ENCODE results near the gene TRAF5. TPM values are rescaled to one million over a fixed set of nuclear protein-coding genes. Genes with fewer than 3 reads are reported as not detected.
"Not testable (repeated sequence)": the region's sequence is repeated elsewhere in the genome, so short reads cannot be mapped to it uniquely, and the experiment has no call there.

TRAF5 gene
- total RNA-seq, 6 experiments from 2014 or later = 0.59 to 3.6 (median 1.6) TPM

- Histone ChIP-seq H3K4me3 (no peak overlapping the region), H3K27me3 (no peaks in the 10 kb centered on the region), H3K27ac (no peak overlapping the region), H3K9me3 (no peaks in the 10 kb centered on the region), H3K4me1 (peaks cover 0 to 7% (median 0%) of the 10 kb centered on the region in 4 donors), H3K36me3 (peaks cover 0 to 3% (median 0%) of the 10 kb centered on the region in 4 donors)
- TF ChIP-seq POLR2A (IDR thresholded peaks at IDR 0.05) (no peak), CTCF (IDR thresholded peaks at IDR 0.05) (no peak)
- DNase-seq (no peak), ATAC-seq (no peak)
- WGBS (ENCODE audit: insufficient coverage, low coverage, low lambda C conversion rate, missing lambda C conversion rate) = 65% methylated on average over 2 of the region's 2 CpGs
- intact Hi-C loops (cut with DNase I) = no loop called here
Measured at GRCh38 chr1:211386921-211387320, 60.3 kb downstream of the TRAF5 start.

GRCh38 chr1:211390829-211391228 is 64.2 kb downstream of the TRAF5 start:
- WGBS (ENCODE audit: insufficient coverage, low coverage, low lambda C conversion rate, missing lambda C conversion rate) = 99% methylated on average over 7 of the region's 7 CpGs
- H3K27me3 ChIP-seq; H3K4me3 ChIP-seq; H3K27ac ChIP-seq; ATAC-seq; H3K9me3 ChIP-seq; intact Hi-C loops (cut with DNase I); H3K4me1 ChIP-seq; DNase-seq: not testable (repeated sequence)
- H3K36me3 ChIP-seq = peaks cover 0 to 13% (median 0%) of the 10 kb centered on the region in 4 donors

GRCh38 chr1:211393203-211393602 is 66.6 kb downstream of the TRAF5 start:
- WGBS (ENCODE audit: insufficient coverage, low coverage, low lambda C conversion rate, missing lambda C conversion rate) = 73% methylated on average over 1 of the region's 1 CpG
- intact Hi-C loops (cut with DNase I) = no loop called here
- H3K4me1 ChIP-seq = no peaks in the 10 kb centered on the region

GRCh38 chr1:211398266-211398930 is 71.8 kb downstream of the TRAF5 start:
- DNase-seq; H3K4me3 ChIP-seq; H3K9me3 ChIP-seq; H3K27ac ChIP-seq; intact Hi-C loops (cut with DNase I); H3K4me1 ChIP-seq; H3K27me3 ChIP-seq; ATAC-seq: not testable (repeated sequence)
- H3K36me3 ChIP-seq = peaks cover 0 to 10% (median 2%) of the 10 kb centered on the region in 4 donors
- WGBS (ENCODE audit: insufficient coverage, low coverage, low lambda C conversion rate, missing lambda C conversion rate) = 74% methylated on average over 10 of the region's 13 CpGs

More at GRCh38 chr1:211393203-211393602, 66.6 kb downstream of the TRAF5 start:
- no peak overlapping the region for H3K4me3 ChIP-seq
- no peak for ATAC-seq
- no peak overlapping the region for H3K27ac ChIP-seq
- peaks cover 0 to 22% (median 2%) of the 10 kb centered on the region in 4 donors for H3K36me3 ChIP-seq
- H3K9me3 ChIP-seq = no peaks in the 10 kb centered on the region
- no peak for DNase-seq
- TF ChIP-seq CTCF (IDR thresholded peaks at IDR 0.05) (no peak), POLR2A (IDR thresholded peaks at IDR 0.05) (no peak)
- H3K27me3 ChIP-seq = no peaks in the 10 kb centered on the region

GRCh38 chr1:211399851-211400393 is 73.3 kb downstream of the TRAF5 start:
- H3K27me3 ChIP-seq; intact Hi-C loops (cut with DNase I); DNase-seq; ATAC-seq; H3K27ac ChIP-seq; H3K4me1 ChIP-seq; H3K9me3 ChIP-seq; H3K4me3 ChIP-seq: not testable (repeated sequence)
- H3K36me3 ChIP-seq = peaks cover 0 to 10% (median 2%) of the 10 kb centered on the region in 4 donors
- WGBS (ENCODE audit: insufficient coverage, low coverage, low lambda C conversion rate, missing lambda C conversion rate) = 90% methylated on average over 13 of the region's 13 CpGs

GRCh38 chr1:211401751-211402150 is 75.1 kb downstream of the TRAF5 start:
- WGBS (ENCODE audit: insufficient coverage, low coverage, low lambda C conversion rate, missing lambda C conversion rate) = 83% methylated on average over 1 of the region's 1 CpG
- H3K4me3 ChIP-seq; intact Hi-C loops (cut with DNase I); DNase-seq; H3K36me3 ChIP-seq; H3K4me1 ChIP-seq; H3K9me3 ChIP-seq; H3K27ac ChIP-seq; ATAC-seq; H3K27me3 ChIP-seq: not testable (repeated sequence)

GRCh38 chr1:211406086-211406485 is 79.5 kb downstream of the TRAF5 start:
- WGBS (ENCODE audit: insufficient coverage, low coverage, low lambda C conversion rate, missing lambda C conversion rate) = 100% methylated on average over 2 of the region's 3 CpGs
- H3K4me1 ChIP-seq; H3K9me3 ChIP-seq; H3K27me3 ChIP-seq; ATAC-seq; intact Hi-C loops (cut with DNase I); H3K36me3 ChIP-seq; H3K4me3 ChIP-seq; DNase-seq; H3K27ac ChIP-seq: not testable (repeated sequence)

GRCh38 chr1:211407749-211408148 is 81.1 kb downstream of the TRAF5 start:
- H3K4me1 ChIP-seq; ATAC-seq; H3K36me3 ChIP-seq; DNase-seq; H3K27me3 ChIP-seq; H3K4me3 ChIP-seq; intact Hi-C loops (cut with DNase I); H3K9me3 ChIP-seq; H3K27ac ChIP-seq: not testable (repeated sequence)
- 80% methylated on average over 1 of the region's 7 CpGs for WGBS (ENCODE audit: insufficient coverage, low coverage, low lambda C conversion rate, missing lambda C conversion rate)
